GM18498 (cell line): ENCODE results near the gene SFI1.
"Not testable (repeated sequence)": the region's sequence is repeated elsewhere in the genome, so short reads cannot be mapped to it uniquely, and the experiment has no call there.

Experiments used
- ATAC-seq: cut with Tn5 transposase; IDR thresholded peaks from one replicate; pipeline ENCODE4 v1.9.1; 2021; ENCODE audit warnings: mild to moderate bottlenecking, moderate library complexity; ENCODE audit not compliant: unreplicated experiment

The SFI1 gene

DNA sequence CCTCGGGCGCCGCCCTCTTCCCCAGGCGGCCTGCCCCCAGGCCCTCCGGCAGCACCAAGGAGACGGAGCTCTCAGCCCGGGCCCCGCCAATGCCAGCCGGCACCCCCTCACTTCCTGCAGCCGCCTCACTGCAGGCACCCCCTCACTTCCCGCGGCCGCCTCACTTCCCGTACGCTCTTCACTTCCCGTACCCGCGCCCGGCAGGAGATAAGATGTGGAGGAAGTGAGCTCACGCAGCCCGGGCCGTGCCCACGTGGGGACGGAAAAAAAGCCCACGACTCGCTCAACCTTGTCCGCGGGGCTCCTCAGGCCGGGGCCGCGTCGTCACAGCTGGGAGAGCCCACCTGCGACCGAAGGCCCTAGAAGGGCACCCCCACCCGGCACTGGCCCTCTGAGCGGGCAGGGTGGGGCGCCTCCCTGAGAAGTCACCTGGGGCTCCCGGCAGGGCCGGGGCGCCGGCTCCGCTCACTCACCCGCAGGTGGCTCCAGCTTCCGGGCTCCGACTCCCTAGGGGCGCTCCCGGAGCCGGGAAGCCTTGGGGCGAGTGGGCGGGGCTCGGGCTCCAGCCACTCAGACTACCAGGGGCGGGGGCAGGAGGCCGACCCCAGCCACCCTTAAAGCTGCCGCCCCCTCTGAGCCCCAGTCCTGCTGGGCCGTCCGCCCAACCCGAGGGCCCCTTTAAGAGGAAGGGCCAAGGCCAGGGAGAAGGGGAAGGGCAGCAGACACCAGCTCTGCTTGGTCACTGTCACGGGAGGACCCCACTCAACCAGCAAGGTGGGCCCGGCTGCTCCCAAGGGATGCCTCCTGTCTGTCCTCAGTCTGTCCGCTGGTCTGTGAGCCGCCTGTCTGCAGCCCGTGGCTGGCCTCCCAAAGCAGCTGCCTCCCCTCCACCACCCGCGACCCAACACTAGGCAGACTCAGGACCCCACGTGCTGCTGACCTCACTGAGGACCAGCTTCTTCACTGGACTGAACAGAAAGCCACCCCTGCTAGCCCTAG lies 134.3 kb downstream of the SFI1 start:
- peak; percentile 54 for ATAC-seq

GRCh38 chr22:31631436-31631835 lies 135.1 kb downstream of the SFI1 start:
- ATAC-seq = no peak

- ATAC-seq = no peak
Measured at GRCh38 chr22:31635638-31636306, 139.4 kb downstream of the SFI1 start.

DNA sequence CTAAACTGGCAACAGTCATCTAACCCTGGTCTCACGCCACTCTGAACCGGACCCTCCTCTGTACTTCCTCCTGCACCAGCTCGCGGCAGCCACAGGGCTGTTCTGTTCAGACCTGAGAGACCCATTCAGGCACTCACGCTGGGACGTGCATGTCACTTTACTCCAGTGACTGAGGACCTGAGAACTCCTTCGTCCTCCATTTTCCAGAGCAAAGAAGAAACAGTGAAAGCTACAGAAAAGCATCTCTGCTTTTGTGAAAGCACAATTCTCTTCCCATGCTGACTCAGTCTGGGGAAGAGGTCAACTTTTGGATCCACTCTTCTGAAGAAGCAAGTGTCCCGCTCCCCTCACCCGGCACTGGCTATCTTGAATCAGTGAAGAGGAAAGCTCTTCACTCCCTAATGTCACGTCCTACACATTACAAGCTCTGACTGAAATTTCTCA lies 141.1 kb downstream of the SFI1 start:
- peak; percentile 70 for ATAC-seq

- ATAC-seq = peak; percentile 44
Measured at GRCh38 chr22:31637891-31638618, 141.7 kb downstream of the SFI1 start.

GRCh38 chr22:31639436-31640039 lies 143.2 kb downstream of the SFI1 start:
- ATAC-seq = no peak

DNA sequence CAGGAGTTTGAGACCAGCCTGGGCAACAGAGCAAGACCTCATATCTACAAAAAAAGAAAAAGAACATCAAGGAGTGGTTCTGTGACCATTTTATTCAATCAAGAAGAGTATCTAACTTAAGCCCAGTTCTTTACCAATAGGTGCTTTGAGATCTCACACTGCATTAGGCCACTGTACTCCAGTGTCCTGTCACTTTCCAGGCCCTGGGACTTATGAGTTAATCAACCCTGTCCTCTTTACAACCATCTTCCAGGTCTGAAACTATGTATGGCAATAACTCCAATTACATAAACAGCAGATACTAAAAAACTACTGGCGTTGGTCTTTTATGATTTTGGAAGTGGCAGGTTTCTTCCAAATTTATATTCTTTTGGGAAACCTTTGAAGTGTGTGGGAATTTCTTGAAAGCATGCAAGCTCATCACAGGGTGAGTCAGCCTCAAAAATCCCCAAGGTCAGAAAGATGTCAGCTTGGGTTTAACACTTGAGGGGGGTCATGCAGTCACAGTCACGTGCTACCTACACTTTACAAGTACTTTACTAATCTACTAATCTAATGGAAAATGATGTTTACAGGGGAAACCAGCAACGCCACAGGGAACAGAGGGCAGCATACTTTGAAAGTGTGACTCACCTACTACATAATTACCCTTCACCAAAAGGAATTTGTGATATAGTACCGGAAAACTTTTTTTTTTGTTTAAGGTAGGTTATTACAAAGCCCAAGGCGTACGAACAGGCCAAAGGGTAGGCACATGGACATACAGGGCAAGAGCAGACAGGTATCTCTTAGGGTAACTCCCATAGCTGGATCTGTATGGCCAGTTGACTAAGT lies 150.1 kb downstream of the SFI1 start:
- ATAC-seq = no peak

DNA sequence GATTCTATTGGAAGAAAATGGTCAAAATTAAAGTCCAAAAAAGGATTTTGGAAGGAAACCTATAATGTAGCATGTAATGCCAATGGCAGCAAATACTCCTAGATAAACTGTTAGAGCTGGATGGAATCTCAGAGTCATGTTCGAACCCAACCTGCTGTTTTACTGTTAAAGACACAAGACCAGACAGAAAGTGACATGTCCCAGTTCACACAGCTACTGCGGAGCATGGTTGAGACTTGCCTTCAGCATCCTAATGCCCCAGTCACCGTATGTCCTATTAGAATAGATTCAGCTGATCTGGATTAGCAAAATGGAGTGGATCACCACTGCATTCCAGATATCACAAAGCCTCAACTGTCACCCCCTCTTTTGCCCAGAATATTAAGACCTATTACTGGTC lies 150.7 kb downstream of the SFI1 start:
- no peak for ATAC-seq

- no peak for ATAC-seq
Measured at GRCh38 chr22:31647523-31648320, 151.4 kb downstream of the SFI1 start.

DNA sequence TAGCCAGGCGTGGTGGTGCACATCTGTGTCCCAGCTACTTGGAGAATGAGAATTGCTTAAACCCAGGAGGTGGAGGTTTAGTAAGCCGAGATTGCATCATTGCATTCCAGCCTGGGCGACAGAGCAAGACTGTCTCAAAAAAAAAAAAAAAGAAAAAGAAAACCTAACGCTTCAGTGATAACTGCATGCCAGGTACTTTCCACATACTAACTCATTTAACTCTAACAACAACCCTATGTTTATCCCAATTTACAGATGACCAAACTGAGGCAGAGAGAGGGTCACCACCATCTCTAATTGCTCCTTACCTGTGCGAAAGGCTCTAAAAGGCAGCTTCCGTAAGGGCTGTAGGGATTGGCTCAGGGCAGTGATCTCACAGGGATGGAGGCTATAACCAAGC lies 154.1 kb downstream of the SFI1 start:
- ATAC-seq = no peak

GRCh38 chr22:31651664-31652063 lies 155.3 kb downstream of the SFI1 start:
- no peak for ATAC-seq

DNA sequence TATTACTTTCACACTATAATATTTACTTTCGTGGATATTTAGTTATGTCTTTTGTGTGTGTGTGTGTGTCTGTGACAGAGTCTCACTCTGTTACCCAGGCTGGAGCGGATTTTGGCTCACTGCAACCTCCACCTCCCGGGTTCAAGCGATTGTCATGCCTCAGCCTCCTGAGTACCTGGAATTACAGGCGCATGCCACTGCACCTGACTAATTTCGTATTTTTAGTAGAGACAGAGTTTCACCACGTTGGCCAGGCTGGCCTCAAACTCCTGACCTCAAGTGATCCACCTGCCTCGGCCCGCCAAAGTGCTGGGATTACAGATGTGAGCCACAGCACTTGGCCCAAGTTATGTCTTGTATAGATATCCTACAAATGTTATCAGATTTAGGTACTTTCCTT lies 155.8 kb downstream of the SFI1 start:
- ATAC-seq = no peak

DNA sequence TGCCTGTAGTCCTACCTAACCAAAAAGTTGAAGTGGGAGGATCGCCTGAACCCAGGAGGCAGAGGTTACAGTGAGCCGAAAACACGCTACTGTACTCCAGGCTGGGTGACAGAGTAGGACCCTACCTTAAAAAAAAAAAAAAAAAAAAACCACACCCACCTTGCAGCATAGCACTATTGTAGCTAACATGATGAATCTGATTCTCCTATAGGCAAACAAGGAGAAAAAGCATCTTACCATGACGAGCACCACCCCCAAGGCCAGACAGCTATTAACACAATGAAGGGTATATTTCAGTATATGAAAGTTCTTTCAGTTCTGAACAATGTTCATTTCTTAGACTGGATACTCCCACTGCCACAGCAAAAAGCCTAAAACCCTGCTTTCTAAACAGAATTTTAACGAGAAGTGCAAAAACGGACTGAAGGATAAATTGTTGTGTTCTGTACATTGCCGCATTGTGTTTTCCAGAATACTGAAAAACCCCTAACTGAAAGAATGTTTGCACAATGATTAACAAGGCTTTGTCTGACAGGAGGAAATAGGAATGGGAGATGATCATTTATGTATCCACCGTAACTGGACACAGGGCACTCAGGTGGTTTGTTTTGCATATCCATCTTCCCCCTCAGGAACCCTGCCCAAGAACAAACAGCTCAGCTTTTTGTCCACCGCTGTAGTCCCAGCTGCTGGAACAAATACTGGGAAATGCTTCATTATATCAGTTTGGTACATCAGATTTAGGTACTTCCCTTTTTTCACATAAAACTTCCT lies 156.8 kb downstream of the SFI1 start:
- ATAC-seq = no peak

DNA sequence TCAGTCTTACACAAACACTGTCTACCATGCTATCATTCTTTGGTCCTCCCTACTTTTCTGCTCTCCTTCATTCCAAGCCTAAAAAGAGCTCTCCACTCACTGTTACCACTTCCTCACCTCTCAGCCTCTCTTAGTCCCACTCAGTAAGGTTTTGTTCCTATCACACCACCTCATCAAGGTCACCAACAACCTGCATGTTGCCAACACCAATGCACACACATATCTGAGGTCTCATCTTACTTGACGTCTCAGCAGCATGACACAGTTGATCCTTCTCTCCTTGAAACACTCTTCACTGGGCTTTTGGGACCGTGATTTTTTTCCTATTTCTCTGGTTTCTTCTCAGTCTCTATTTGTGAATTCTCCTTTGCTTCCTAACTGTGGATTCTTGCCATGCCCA lies 157.6 kb downstream of the SFI1 start:
- no peak for ATAC-seq

GRCh38 chr22:31654408-31654807 lies 158.1 kb downstream of the SFI1 start:
- ATAC-seq = no peak

- no peak for ATAC-seq
Measured at GRCh38 chr22:31659246-31659645, 162.9 kb downstream of the SFI1 start.

GRCh38 chr22:31660860-31661341 lies 164.6 kb downstream of the SFI1 start:
- ATAC-seq = not testable (repeated sequence)
